Measurements from ENCODE around the gene HOXA4.

DNA sequence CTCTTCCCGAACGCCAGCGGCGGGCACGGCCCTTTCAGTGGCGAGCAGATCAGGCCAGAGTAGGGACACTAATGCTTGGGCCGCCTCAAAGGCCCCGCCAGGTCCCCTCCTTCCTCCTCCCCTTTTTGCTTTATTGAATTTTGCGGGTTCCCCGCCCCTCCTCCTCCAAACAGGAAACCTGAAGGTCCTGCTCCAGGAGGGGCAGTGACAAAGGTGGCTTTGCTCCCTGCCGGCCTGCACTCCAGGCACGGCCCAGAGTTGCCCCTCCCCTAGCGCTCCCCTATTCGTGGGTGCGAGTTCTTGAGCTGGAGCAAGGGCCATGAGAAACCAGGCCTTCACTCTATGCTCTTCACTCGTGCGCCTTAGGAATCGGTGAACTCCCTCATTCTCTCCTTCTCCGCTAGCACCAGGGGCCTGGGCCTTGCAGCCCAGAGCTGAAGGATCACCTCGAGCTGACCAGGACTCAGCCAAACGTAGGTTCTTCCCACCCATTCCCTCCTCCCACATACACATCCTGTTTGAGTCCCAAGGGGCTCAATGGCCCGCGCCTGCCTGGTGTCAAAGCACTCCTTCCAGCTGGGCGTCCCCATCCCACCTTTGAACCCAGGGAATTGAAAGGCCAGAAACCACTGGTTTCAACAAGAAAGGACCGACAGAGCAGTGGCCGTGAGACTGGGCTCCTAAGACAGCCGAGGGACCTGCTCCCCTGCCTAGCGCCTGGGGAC is 17.6 kb upstream of the HOXA4 start:
- TF ChIP-seq CTCF (IDR thresholded peaks at IDR 0.05; ENCODE audit: insufficient read depth, low read length) (no peak), POLR2AphosphoS5 (IDR thresholded peaks at IDR 0.05; ENCODE audit: low read depth) (no peak), GABPA (IDR thresholded peaks at IDR 0.05; ENCODE audit: low read depth) (no peak), SPI1 (IDR thresholded peaks at IDR 0.05; ENCODE audit: borderline replicate concordance, low read depth) (no peak)
- TF ChIP-seq, protein P1, sequence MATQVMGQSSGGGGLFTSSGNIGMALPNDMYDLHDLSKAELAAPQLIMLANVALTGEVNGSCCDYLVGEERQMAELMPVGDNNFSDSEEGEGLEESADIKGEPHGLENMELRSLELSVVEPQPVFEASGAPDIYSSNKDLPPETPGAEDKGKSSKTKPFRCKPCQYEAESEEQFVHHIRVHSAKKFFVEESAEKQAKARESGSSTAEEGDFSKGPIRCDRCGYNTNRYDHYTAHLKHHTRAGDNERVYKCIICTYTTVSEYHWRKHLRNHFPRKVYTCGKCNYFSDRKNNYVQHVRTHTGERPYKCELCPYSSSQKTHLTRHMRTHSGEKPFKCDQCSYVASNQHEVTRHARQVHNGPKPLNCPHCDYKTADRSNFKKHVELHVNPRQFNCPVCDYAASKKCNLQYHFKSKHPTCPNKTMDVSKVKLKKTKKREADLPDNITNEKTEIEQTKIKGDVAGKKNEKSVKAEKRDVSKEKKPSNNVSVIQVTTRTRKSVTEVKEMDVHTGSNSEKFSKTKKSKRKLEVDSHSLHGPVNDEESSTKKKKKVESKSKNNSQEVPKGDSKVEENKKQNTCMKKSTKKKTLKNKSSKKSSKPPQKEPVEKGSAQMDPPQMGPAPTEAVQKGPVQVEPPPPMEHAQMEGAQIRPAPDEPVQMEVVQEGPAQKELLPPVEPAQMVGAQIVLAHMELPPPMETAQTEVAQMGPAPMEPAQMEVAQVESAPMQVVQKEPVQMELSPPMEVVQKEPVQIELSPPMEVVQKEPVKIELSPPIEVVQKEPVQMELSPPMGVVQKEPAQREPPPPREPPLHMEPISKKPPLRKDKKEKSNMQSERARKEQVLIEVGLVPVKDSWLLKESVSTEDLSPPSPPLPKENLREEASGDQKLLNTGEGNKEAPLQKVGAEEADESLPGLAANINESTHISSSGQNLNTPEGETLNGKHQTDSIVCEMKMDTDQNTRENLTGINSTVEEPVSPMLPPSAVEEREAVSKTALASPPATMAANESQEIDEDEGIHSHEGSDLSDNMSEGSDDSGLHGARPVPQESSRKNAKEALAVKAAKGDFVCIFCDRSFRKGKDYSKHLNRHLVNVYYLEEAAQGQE (IDR thresholded peaks at IDR 0.05; ENCODE audit: insufficient replicate concordance, low read depth), result no peak

All from HL-60 (cell line).